Right forelimb (tissue), 1 donor: ENCODE data around the gene BCL7A.
A peak's percentile ranks its signal among the peaks of the same experiment; 100 is the strongest.

Source experiments
- DNase-seq: peaks from one replicate; pipeline ENCODE4 v3.0.0-alpha.2; 2018

BCL7A gene

GRCh38 chr12:122001466-122002209 lies 20.0 kb upstream of the BCL7A start:
- DNase-seq: no peak

DNA sequence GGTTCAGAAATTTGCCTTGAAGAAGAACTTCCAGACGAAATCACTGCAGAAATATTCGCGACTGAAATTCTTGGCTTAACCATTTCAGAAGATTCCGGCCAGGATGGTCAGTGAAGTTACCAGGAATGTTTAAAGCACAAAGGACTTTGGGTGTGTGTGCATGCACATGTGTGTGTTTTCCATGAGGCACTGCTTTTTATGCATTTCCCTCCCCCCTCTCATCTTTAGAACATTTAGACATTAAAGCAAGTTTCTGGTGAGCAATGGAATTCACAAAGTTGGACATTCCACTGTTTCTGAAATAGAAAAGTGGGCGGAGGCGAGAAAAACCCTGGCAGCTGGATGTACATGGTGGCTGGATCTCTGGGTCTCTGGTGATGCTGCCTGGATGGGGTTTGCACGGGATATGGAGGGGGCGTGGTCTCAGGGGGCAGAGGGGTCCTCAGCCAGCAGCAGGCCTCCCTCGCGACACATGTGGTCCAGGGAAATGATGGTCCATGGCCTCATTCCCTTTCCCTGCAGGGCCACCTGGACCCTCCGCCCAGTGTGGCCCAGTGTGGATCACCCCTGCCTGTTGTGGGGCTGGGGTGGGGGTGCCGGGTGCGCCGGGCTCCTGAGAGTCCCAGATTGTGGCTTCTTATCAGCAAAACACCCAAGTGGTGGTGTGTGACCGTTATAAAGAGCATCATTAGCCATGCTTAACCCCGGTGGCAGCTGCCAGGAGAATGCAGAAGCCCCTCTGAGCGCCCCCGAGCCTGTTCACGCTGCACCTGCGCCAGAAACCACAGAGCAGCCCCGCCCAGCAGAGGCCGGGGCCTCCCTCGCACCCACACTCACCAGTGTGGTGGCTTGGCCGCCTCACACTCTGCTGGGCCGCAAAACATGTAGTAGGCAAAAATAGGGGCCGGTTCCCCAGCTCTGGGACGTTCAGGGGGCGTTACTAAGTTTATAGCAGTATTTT lies 17.8 kb upstream of the BCL7A start:
- DNase-seq: peak; percentile 55

DNA sequence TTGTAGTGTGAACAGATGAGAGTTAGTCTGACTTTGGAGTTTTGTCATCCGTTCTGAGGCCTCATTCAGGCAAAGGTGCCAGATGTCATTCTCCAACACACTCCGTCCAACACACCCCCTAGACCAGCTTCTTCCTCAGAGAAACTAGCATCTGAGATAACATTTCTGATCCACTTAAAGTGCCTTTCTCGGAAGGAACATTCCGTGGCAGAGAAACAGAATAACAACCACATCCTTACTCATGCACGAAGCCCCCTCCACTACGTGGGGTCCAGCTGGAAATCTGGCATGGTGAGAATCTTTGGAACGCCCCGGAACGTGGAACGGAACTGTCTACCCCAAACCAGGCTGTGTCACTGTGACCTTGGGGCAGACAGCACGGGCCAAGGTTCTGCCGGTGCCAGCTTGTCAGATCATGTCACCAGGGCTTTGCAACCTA lies 17.0 kb upstream of the BCL7A start:
- no peak for DNase-seq

DNA sequence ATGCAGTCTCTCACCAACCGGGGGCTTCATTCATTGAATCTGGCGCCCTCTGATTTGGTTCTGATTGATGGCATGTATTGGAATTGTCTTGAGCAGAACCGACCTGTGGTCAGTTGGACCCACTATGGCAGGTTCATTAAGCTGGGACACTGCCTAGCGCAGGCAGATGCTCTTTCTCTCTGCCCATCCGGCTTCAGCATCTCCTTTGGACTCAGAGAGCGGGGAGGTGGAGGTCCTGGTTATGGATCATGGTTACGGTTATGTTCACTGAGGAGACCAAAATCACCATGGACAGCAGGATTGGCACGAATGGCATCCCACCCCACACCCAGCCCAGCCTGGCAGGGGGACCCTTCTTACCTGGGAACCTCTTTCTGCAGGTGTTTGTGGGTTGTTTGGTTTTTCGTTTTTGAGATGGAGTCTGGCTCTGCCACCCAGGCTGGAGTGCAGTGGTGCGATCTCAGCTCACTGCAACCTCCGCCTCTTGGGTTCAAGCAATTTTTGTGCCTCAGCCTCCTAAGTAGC lies 16.4 kb upstream of the BCL7A start:
- DNase-seq: no peak

- no peak for DNase-seq
These were observed 15.3 kb upstream of the BCL7A start for GRCh38 chr12:122006186-122006926.

- no peak for DNase-seq
These were observed 11.9 kb upstream of the BCL7A start for GRCh38 chr12:122009741-122010140.

GRCh38 chr12:122012184-122012583 lies 9.5 kb upstream of the BCL7A start:
- no peak for DNase-seq

DNA sequence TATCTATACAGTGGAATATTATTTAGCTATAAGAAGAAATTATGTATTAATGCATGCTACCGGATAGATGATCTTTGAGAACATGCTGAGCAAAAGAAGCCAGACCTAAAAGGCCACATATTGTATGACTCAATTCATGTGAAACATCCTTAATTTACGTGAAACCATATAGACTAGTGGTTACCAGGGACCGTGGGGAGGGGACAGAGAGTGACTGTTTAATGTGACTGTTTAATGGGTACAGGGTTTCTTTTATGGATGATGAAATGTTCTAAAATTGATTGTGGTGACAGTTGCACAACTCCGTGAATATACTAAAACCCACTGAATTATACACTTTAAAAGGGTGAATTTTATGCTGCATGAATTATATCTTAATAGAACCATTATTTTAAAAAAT lies 8.5 kb upstream of the BCL7A start:
- DNase-seq: no peak

DNA sequence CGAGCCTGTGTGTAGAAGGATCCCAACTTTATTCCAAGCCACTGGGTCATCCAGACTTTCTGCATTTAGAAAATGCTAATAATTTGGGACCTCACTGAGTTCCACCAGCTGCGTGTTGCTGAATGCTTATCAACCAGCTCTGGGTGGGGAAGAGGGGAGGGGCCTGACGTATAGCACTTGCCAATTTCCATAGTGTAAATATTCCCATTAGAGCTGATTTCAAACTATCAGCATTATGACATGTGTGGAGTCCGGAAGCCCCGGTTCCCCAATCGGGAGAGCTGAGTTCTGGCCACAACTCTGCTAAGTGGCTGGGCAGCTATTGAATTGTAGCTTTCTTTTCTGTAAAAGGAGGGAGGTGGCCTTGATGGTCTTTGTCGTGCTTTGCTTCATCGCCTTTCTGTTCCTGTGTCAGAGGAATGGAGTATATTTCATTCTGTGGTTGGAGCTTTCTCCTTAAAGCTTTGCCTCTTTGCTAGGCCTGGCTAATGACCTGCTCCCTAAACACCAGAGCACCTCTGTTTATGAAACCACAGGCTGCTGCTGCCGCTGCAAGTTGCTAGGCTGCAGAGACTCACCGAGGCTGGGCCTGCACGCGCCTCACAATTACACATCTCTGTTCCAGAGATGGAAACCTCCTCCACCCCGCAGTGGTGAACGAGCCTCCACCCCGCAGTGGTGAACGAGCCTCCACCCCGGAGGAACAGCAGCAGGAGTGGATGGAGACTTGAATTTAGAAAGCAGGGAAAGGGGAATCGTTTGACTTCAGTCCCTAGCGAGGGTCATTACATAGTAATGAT lies 7.7 kb upstream of the BCL7A start:
- no peak for DNase-seq

- no peak for DNase-seq
These were observed 6.9 kb upstream of the BCL7A start for GRCh38 chr12:122014781-122015180.

GRCh38 chr12:122018457-122018856 lies 3.2 kb upstream of the BCL7A start:
- DNase-seq: no peak

GRCh38 chr12:122018937-122019336 lies 2.7 kb upstream of the BCL7A start:
- DNase-seq: no peak

- no peak for DNase-seq
These were observed 890 bp upstream of the BCL7A start for GRCh38 chr12:122020795-122021192.

DNA sequence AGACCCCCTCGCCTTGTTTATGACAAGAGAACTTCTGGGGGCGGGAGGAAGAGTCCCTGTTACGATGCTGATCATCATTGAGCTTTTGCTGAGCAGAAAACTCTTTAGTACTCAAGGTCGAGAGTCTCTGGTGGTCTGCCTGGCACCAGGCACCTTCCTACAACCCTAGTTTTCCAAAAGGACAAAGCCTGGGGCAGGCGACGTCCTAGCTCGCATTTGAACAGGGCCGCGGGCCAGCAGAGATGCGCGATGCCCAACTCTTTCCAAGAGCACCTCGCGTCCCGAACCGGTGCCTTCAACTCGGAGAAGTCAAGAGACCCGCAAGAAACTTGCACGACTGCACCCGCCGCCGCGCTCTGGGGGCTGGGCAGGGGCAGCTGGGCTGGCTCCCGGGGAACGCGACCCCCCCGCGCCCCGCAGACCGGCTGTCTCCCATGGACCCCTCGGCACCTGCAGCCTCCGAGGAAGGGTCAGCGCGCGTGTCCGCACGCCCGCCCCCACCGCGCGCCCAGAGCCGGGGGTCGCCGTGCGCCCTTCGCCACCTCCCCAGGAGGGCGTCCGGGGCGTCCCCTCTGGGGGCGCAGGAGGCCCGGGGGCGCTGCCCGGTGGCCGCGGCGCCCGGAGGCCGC lies 377 bp upstream of the BCL7A start:
- DNase-seq: peak; percentile 60

DNA sequence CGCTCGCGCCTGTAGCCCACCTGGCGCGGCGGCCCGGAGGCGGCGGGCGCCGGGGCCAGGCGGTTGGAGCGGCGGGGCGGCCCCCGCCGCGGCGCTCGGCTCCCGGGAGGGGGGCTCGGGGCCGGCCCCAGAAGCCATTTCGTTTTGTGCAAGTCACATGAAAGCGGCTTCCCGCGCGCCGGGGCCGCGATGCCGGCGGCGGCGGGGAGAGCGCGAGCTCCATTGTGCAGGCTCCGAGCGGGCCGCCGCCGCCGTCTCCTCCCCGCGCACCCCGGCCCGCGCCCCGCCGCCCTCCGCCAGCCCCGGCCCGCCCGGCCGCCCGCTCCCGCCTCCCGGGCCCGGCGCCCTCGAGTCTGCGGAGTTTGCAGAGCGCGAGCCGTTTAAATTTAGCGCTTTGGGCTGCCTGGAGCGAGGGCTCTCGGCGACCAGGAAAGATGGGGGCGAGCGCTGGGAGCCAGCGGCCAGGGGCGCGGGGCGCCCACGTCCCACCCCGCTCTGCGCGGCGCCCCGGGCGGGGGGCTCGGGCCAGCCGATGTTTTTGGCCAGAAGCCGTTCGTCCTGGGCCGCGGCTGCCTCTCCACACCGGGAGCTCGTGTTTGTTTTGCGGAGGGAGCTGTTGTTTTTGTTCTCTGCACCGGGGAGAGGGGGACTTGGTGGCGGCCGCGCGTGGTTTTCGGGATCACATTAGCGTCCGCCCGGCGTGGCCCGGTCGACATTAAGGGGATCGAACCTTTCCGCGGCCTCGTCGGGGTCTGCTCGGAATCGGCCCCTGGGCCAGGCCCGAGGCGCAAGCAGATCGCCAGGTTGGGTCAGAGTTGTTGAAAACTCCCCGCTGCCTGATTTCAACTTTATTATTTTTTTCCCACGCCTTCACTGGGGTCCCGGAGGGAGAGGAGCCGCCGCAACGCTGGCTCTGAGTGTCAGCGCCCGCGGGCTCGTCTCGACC lies 982 bp downstream of the BCL7A start:
- peak; percentile 64 for DNase-seq

- peak; percentile 89 for DNase-seq
These were observed 1.9 kb downstream of the BCL7A start for GRCh38 chr12:122023339-122024131.

DNA sequence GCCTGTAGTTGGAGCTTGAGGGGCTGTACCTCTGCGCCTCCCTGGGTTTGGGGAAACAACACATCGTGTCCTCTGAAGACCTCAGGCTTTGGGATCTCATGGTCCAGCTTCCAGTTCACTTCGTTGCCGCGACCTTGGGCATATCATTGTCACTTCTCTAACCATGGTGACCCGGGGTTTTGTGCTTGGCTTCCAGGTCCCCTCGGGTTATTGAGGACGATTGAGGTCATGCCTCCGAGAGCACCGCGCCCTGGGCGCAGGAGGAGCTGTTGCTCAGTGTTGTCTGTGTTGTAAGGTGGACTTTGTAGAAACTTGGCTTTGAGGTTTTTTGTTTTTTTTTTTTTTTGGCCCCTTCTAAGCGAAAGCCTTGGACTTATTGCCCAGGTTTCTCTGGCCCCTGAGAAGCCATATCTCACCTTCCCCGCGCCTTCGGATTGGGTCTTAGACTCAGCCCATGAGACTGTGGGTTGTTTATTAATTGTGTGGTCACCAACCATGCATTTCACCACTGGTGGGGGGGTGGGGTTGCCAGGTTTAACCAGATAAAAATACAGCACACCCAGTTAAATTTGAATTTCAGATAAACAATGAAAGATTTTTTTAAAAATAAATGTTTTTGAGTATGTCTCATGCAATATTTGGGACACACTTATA lies 2.6 kb downstream of the BCL7A start:
- DNase-seq: peak; percentile 51

DNA sequence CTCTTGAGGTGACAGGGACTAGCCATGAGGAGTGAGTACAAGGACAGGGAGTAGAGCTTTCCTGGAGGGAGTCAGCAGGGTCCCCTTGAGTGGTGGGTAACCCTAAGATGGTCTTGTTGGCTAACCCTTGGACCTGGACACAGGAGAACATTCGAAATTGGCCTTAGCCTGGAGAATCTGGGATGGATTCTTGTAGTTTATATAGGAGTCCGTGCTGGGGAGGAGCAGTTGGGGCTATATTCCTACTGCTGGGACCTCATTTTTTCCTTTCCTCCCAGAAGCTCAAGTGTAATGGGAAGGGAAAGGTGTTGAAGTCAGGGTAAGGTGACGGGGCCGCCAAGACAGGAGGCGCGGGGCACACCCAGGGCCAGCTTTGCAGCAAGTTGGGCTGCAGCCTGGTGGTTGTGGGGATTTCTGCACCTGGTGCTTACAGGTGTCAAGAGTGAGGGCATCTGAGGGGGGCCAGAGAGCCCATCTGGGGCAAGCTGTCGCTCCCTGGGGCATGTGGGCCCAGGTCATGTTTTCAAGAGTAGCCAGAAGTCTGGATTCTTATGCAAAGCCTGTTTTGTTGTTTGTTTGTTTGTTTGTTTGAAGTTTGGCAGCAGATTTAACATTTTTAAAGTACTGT lies 5.1 kb downstream of the BCL7A start:
- no peak for DNase-seq
